ENCODE results near the gene TNIK.

Gene TNIK

GRCh38 chr3:171181907-171182690, 278.1 kb downstream of the TNIK start:
- no peak for DNase-seq

GRCh38 chr3:171178714-171179113, 281.5 kb downstream of the TNIK start:
- DNase-seq, result no peak

GRCh38 chr3:171177553-171177952, 282.7 kb downstream of the TNIK start:
- no peak for DNase-seq

- DNase-seq, result no peak
Observed at GRCh38 chr3:171177056-171177455, 283.1 kb downstream of the TNIK start.

- DNase-seq, result no peak
Observed at GRCh38 chr3:171176244-171176933, 283.8 kb downstream of the TNIK start.

- no peak for DNase-seq
Observed at GRCh38 chr3:171175741-171176234, 284.4 kb downstream of the TNIK start.

GRCh38 chr3:171173736-171174135, 286.5 kb downstream of the TNIK start:
- DNase-seq, result no peak

GRCh38 chr3:171172070-171172469, 288.1 kb downstream of the TNIK start:
- DNase-seq, result no peak

- DNase-seq, result no peak
Observed at GRCh38 chr3:171169866-171170265, 290.3 kb downstream of the TNIK start.

- DNase-seq, result no peak
Observed at GRCh38 chr3:171169443-171169842, 290.8 kb downstream of the TNIK start.

GRCh38 chr3:171168551-171168950, 291.7 kb downstream of the TNIK start:
- DNase-seq, result no peak

GRCh38 chr3:171168086-171168485, 292.1 kb downstream of the TNIK start:
- no peak for DNase-seq

- no peak for DNase-seq
Observed at GRCh38 chr3:171165983-171166382, 294.2 kb downstream of the TNIK start.

- DNase-seq, result no peak
Observed at GRCh38 chr3:171165499-171165921, 294.7 kb downstream of the TNIK start.

- no peak for DNase-seq
Observed at GRCh38 chr3:171164067-171164465, 296.1 kb downstream of the TNIK start.

- no peak for DNase-seq
Observed at GRCh38 chr3:171163101-171164066, 296.8 kb downstream of the TNIK start.

- no peak for DNase-seq
Observed at GRCh38 chr3:171160325-171160724, 299.9 kb downstream of the TNIK start.

GRCh38 chr3:171159822-171160157, 300.4 kb downstream of the TNIK start:
- no peak for DNase-seq

- DNase-seq, result no peak
Observed at GRCh38 chr3:171159024-171159821, 301.0 kb downstream of the TNIK start.

- no peak for DNase-seq
Observed at GRCh38 chr3:171157980-171158379, 302.2 kb downstream of the TNIK start.

GRCh38 chr3:171157286-171157685, 302.9 kb downstream of the TNIK start:
- DNase-seq, result no peak

- DNase-seq, result no peak
Observed at GRCh38 chr3:171156401-171157010, 303.7 kb downstream of the TNIK start.

Measured in SIG-M5 (cell line).